Occipital lobe (tissue), 2 donors: ENCODE measurements around the gene GH2. TPM values are rescaled to one million over a fixed set of nuclear protein-coding genes. Genes with fewer than 3 reads are reported as not detected.
"Not testable (repeated sequence)": the region's sequence is repeated elsewhere in the genome, so short reads cannot be mapped to it uniquely, and the experiment has no call there.

Experiments used
- DNase-seq: peaks from one replicate; lab custom pipeline; 2025; lab: John Stamatoyannopoulos, UW
- total RNA-seq: library from RNA; depleted of rRNA; stranded (reverse); fragments of >200 nt; gene quantifications from one replicate; pipeline ENCODE4 v1.2.3, GENCODE V29; 2014

GH2 gene
- not detected for total RNA-seq

DNA sequence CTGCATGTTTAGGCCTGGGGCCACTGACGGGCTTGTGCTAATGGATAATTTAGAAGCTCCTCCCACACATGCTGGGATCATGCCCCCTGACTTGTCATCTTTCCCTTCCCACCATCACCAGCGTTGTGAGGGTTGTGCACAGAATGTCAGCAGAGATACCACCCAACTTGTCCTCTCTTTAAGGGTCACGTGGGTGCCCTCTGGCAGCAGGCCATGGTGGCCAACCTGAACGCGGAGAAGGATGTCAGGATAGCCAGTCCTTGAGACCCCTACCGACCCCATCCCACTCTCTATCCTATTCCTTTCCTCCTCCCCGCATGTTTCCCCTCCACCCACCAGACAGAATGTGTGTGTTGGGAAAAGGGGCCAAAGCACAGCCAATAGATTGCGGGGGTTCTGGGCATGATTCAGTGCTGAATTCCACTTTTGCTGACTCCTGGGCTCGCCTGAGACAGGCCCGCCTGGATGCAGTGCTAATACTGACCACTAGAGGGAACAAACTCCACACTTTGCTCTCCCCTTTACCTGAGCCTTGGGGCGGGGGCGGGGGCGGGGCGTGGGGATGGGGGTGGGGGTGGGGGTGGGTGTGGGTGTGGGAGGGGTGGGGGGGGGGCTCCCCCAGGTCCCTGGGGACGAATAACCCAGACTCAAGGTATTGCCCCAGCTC lies at the start of gene GH2:
TSS of gene GH2 (minus strand) at position 10 of the 667 bp plus-strand sequence. CDS start 143 bp downstream, outside the sequence.
- no peak for DNase-seq

- DNase-seq: no peak
Measured at GRCh38 chr17:63930951-63931575, 49.3 kb upstream of the GH2 start.

GRCh38 chr17:63929860-63930766 lies 48.4 kb upstream of the GH2 start:
- DNase-seq: no peak

- DNase-seq: no peak
Measured at GRCh38 chr17:63928966-63929695, 47.4 kb upstream of the GH2 start.

DNA sequence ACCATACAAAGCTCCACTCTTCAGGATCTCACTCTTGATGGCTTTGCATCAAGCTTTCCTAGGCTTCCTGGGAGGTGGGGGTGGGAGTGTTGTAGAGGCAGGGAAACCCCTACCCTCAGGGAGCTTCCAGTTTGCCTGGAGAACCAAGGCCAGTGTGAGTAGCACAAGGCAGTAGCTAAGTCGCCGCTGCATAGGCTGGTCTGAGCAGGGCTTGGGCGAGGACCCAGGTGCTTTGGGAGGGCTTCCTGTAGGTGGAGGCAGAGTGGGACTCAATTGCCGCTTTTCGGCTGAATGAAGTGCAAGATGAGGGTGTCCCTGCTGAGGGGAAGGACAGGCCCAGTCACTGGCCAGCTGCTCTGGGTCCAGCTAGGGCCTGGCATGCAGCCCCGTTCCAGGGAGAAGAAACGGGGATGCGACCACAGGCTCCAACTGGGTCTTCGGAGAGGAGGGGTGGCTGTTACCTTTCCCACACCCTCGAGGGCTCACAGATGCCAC lies 46.5 kb upstream of the GH2 start:
- no peak for DNase-seq

DNA sequence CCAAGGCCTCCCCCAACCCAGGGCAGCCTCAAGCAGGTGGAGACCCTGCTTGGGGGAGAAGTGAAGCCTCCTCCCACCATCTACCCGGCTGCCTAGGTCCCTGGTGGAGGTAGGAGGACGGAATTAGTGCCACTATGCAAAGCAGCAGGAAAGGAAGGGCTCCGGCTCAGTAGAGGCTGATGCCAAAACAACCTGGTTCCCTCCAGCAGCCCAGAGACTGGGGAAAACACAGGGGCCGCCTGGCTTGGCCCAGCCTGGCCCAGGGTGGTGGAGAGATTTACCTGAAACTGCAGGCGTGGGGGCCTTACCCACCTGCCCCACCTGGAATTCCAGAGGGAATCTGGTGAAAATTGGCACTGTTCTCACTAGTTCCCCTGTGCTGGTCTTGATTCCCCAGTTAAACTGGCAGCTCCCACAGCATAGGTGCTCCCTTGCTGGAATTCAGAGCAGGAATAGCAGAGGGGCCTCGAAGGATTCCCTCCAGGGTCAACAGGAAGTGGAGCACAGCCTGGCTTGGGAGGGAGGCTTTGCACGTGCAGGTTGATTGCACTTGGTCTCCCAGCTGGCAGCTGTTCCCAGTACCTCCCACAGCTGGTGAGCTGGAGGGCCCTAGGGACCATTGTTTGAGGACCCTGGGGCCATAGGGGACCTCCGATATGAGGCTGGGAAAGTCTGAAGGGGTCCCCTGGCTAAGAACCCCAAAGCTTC lies 45.9 kb upstream of the GH2 start:
- no peak for DNase-seq

DNA sequence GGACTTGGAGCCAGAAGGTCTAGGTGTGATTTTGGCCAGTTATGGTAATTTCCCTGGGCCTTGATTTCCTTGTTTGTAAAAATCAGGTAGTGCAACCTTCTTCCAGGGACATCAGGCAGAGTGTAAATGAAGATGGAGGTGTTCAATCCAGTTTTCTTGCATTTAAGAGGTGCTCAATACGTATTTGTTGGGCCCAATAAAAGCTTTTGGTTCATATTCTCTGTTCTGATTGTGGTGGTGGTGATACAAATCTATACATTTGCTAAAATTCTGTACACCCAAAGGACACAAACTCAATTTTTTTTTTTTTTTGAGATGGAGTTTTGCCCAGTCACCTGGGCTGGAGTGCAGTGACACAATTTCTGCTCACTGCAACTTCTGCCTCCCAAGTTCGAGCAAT lies 44.4 kb upstream of the GH2 start:
- no peak for DNase-seq

GRCh38 chr17:63925615-63926014 lies 43.9 kb upstream of the GH2 start:
- no peak for DNase-seq

- DNase-seq: not testable (repeated sequence)
Measured at GRCh38 chr17:63922402-63922801, 40.7 kb upstream of the GH2 start.

- not testable (repeated sequence) for DNase-seq
Measured at GRCh38 chr17:63920779-63921178, 39.0 kb upstream of the GH2 start.

DNA sequence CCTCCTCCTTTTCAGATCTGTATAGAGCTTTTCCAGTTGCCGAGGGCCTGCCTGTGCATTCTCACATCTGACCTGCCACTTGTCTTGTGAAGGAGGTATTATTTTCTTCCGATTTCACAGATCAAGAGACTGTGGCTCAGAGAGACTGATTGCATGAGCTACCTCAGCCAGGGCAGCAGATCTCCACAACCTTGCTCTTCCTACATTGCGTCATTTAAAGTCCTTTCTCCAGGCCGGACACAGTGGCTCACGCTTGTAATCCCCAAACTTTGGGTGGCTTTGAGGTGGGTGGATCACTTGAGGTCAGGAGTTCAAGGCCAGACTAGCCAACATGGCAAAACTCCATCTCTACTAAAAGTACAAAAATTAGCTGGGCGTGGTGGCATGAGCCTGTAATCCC lies 38.3 kb upstream of the GH2 start:
- not testable (repeated sequence) for DNase-seq

DNA sequence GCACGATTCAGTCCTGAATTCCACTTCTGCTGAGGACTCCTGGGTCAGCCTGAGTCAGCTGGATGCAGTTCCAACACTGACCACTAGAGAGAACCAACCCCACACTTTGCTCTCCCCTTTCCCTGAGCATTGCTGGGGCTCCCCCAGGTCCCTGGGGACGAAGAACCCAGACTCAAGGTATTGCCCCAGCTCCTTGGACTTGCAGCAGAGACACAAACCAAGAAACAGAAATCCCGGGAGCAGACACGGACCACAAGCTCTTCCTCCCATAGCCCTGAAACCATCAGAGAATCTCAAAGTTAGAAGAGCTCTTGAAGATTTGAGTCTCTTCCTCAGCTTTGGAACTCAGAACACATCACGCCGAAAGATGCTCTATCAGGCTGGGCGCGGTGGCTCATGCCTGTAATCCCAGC lies 37.6 kb upstream of the GH2 start:
- no peak for DNase-seq

- DNase-seq: not testable (repeated sequence)
Measured at GRCh38 chr17:63918789-63919305, 37.1 kb upstream of the GH2 start, which contains the start of gene GH1. GH1 (minus strand) TSS chr17:63918839; CDS start chr17:63918776, 63 bp downstream.

DNA sequence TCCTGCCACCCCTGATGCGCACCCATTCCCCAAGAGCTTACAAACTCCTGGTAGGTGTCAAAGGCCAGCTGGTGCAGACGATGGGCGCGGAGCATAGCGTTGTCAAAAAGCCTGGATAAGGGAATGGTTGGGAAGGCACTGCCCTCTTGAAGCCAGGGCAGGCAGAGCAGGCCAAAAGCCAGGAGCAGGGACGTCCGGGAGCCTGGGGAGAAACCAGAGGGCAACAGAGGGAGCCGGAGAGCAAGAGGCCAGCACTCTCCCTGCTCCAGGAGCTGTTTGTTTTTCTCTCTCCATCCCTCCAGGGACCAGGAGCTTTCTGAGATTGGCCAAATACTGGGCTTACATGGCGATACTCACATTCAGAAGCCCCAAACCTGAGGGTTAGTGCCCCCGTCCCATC lies 36.6 kb upstream of the GH2 start:
- DNase-seq: no peak

DNA sequence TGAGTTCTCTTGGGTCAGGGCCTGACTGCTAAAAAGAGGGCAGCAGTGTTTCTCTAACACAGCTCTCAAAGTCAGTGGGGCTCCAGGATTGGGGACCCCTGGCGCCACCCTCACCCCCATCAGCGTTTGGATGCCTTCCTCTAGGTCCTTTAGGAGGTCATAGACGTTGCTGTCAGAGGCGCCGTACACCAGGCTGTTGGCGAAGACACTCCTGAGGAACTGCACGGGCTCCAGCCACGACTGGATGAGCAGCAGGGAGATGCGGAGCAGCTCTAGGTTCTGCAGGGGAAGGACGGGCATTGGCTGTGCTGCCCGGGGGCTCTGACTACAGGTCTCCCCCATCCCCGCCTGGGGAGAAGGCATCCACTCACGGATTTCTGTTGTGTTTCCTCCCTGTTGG lies 35.9 kb upstream of the GH2 start:
- no peak for DNase-seq

DNA sequence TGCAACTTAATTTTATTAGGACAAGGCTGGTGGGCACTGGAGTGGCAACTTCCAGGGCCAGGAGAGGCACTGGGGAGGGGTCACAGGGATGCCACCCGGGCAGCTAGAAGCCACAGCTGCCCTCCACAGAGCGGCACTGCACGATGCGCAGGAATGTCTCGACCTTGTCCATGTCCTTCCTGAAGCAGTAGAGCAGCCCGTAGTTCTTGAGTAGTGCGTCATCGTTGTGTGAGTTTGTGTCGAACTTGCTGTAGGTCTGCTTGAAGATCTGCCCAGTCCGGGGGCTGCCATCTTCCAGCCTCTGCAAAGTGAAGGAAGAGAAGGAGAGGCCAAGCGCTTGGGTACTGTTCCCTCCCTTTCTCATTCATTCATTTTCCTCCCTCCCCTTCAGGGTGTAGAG lies 35.5 kb upstream of the GH2 start:
- not testable (repeated sequence) for DNase-seq

- no peak for DNase-seq
Measured at GRCh38 chr17:63916566-63917185, 34.9 kb upstream of the GH2 start.

- DNase-seq: not testable (repeated sequence)
Measured at GRCh38 chr17:63915753-63916152, 34.0 kb upstream of the GH2 start.

- DNase-seq: no peak
Measured at GRCh38 chr17:63914471-63914870, 32.7 kb upstream of the GH2 start.

- no peak for DNase-seq
Measured at GRCh38 chr17:63911657-63912100, 29.9 kb upstream of the GH2 start.
